WTC11 (cell line): ENCODE measurements around the gene ZFP62. TPM values are rescaled to one million over a fixed set of nuclear protein-coding genes. Genes with fewer than 3 reads are reported as not detected.
A peak's percentile ranks its signal among the peaks of the same experiment; 100 is the strongest.

Source experiments
- CREB1 ChIP-seq: sonication (generic); formaldehyde crosslinking; IDR thresholded peaks from 2 replicates; pipeline ENCODE4 v1.8.0; 2023; ENCODE audit warnings: mild to moderate bottlenecking, missing genetic modification reagents
- ESRRA ChIP-seq: sonication (generic); formaldehyde crosslinking; IDR thresholded peaks from 2 replicates; pipeline ENCODE4 v1.8.1; 2022; ENCODE audit warnings: mild to moderate bottlenecking, missing genetic modification reagents, borderline replicate concordance
- GABPB1 ChIP-seq: sonication (generic); formaldehyde crosslinking; IDR thresholded peaks from 2 replicates; pipeline ENCODE4 v1.8.1; 2023; ENCODE audit warnings: mild to moderate bottlenecking, missing genetic modification reagents
- GTF2I ChIP-seq: fragments of 250-450 bp; sonication (Bioruptor Pico); conservative IDR thresholded peaks from 2 replicates; pipeline ENCODE4 v1.4.0; 2021; ENCODE audit warnings: mild to moderate bottlenecking
- HMGA2 ChIP-seq: fragments of 250-450 bp; sonication (Bioruptor Pico); IDR thresholded peaks from 2 replicates; pipeline ENCODE4 v1.4.0; 2021; ENCODE audit warnings: mild to moderate bottlenecking, moderate library complexity
- HMGXB4 ChIP-seq: sonication (generic); formaldehyde crosslinking; IDR thresholded peaks from 2 replicates; pipeline ENCODE4 v1.8.1; 2023; ENCODE audit warnings: mild to moderate bottlenecking, moderate library complexity, missing genetic modification reagents
- IRF1 ChIP-seq: sonication (generic); formaldehyde crosslinking; IDR thresholded peaks from 2 replicates; pipeline ENCODE4 v1.8.0; 2023; ENCODE audit warnings: missing genetic modification reagents
- NR2C2 ChIP-seq: sonication (generic); formaldehyde crosslinking; IDR thresholded peaks from 2 replicates; pipeline ENCODE4 v1.8.0; 2022; ENCODE audit warnings: mild to moderate bottlenecking, missing genetic modification reagents
- PRDM15 ChIP-seq: sonication (generic); formaldehyde crosslinking; IDR thresholded peaks from 2 replicates; pipeline ENCODE4 v1.8.0; 2022; ENCODE audit warnings: missing genetic modification reagents
- SMAD4 ChIP-seq: sonication (generic); formaldehyde crosslinking; IDR thresholded peaks from 2 replicates; pipeline ENCODE4 v1.8.0; 2022; ENCODE audit warnings: mild to moderate bottlenecking, missing genetic modification reagents
- USF1 ChIP-seq: sonication (generic); formaldehyde crosslinking; IDR thresholded peaks from 2 replicates; pipeline ENCODE4 v1.8.0; 2022; ENCODE audit warnings: mild to moderate bottlenecking, missing genetic modification reagents
- ZNF263 ChIP-seq: sonication (generic); formaldehyde crosslinking; IDR thresholded peaks from 2 replicates; pipeline ENCODE4 v1.8.1; 2022; ENCODE audit warnings: low read depth, mild to moderate bottlenecking, moderate library complexity, missing genetic modification reagents
- total RNA-seq: library from RNA; stranded (reverse); gene quantifications from 3 replicates; pipeline ENCODE4 v1.2.3, GENCODE V29; 2021
- TF ChIP-seq, protein P1 (sequence below): sonication (generic); formaldehyde crosslinking; IDR thresholded peaks from 2 replicates; pipeline ENCODE4 v1.8.1; 2022; ENCODE audit warnings: mild to moderate bottlenecking, moderate library complexity, missing genetic modification reagents
- TF ChIP-seq, protein P2 (sequence below): sonication (generic); formaldehyde crosslinking; IDR thresholded peaks from 2 replicates; pipeline ENCODE4 v1.8.1; 2023; ENCODE audit warnings: mild to moderate bottlenecking, missing genetic modification reagents
- TF ChIP-seq, protein P3 (sequence below): sonication (generic); formaldehyde crosslinking; IDR thresholded peaks from 2 replicates; pipeline ENCODE4 v1.8.0; 2023; ENCODE audit warnings: missing genetic modification reagents, mild to moderate bottlenecking, borderline replicate concordance
- TF ChIP-seq, protein P4 (sequence below): sonication (generic); formaldehyde crosslinking; IDR thresholded peaks from 2 replicates; pipeline ENCODE4 v1.8.0; 2022; ENCODE audit warnings: mild to moderate bottlenecking, missing genetic modification reagents

ZFP62 gene
- total RNA-seq, 1 experiment from 2014 or later = 41.2 TPM

GRCh38 chr5:180830253-180831138 lies 30.6 kb downstream of the ZFP62 start (continued):
- TF ChIP-seq PRDM15 (CRISPR knock-in tag) = peak; percentile 41; the same call in 1 of the 2 replicates
- peak; percentile 37; the same call in 1 of the 2 replicates for TF ChIP-seq IRF1 (CRISPR knock-in tag)
- TF ChIP-seq ESRRA = peak; percentile 26; the same call in 1 of the 2 replicates
- no peak for TF ChIP-seq HMGA2
- peak; percentile 63; the same call in 1 of the 2 replicates for TF ChIP-seq USF1 (CRISPR knock-in tag)
- TF ChIP-seq, protein P1, sequence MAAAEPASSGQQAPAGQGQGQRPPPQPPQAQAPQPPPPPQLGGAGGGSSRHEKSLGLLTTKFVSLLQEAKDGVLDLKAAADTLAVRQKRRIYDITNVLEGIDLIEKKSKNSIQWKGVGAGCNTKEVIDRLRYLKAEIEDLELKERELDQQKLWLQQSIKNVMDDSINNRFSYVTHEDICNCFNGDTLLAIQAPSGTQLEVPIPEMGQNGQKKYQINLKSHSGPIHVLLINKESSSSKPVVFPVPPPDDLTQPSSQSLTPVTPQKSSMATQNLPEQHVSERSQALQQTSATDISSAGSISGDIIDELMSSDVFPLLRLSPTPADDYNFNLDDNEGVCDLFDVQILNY (CRISPR knock-in tag) = peak; percentile 77; the same call in 1 of the 2 replicates
- no peak for TF ChIP-seq NR2C2
- no peak for TF ChIP-seq GTF2I (CRISPR knock-in tag)
- 0 out of 2 replicates have a peak, but pooled peaks have one; percentile 46 for TF ChIP-seq HMGXB4 (CRISPR knock-in tag)
- TF ChIP-seq, protein P2, sequence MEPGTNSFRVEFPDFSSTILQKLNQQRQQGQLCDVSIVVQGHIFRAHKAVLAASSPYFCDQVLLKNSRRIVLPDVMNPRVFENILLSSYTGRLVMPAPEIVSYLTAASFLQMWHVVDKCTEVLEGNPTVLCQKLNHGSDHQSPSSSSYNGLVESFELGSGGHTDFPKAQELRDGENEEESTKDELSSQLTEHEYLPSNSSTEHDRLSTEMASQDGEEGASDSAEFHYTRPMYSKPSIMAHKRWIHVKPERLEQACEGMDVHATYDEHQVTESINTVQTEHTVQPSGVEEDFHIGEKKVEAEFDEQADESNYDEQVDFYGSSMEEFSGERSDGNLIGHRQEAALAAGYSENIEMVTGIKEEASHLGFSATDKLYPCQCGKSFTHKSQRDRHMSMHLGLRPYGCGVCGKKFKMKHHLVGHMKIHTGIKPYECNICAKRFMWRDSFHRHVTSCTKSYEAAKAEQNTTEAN (CRISPR knock-in tag) = no peak
- 0 out of 2 replicates have a peak, but pooled peaks have one; percentile 44 for TF ChIP-seq ZNF263
- no peak for TF ChIP-seq CREB1 (CRISPR knock-in tag)
- TF ChIP-seq, protein P3, sequence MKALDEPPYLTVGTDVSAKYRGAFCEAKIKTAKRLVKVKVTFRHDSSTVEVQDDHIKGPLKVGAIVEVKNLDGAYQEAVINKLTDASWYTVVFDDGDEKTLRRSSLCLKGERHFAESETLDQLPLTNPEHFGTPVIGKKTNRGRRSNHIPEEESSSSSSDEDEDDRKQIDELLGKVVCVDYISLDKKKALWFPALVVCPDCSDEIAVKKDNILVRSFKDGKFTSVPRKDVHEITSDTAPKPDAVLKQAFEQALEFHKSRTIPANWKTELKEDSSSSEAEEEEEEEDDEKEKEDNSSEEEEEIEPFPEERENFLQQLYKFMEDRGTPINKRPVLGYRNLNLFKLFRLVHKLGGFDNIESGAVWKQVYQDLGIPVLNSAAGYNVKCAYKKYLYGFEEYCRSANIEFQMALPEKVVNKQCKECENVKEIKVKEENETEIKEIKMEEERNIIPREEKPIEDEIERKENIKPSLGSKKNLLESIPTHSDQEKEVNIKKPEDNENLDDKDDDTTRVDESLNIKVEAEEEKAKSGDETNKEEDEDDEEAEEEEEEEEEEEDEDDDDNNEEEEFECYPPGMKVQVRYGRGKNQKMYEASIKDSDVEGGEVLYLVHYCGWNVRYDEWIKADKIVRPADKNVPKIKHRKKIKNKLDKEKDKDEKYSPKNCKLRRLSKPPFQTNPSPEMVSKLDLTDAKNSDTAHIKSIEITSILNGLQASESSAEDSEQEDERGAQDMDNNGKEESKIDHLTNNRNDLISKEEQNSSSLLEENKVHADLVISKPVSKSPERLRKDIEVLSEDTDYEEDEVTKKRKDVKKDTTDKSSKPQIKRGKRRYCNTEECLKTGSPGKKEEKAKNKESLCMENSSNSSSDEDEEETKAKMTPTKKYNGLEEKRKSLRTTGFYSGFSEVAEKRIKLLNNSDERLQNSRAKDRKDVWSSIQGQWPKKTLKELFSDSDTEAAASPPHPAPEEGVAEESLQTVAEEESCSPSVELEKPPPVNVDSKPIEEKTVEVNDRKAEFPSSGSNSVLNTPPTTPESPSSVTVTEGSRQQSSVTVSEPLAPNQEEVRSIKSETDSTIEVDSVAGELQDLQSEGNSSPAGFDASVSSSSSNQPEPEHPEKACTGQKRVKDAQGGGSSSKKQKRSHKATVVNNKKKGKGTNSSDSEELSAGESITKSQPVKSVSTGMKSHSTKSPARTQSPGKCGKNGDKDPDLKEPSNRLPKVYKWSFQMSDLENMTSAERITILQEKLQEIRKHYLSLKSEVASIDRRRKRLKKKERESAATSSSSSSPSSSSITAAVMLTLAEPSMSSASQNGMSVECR = 0 out of 2 replicates have a peak, but pooled peaks have one; percentile 70
- TF ChIP-seq GABPB1 (CRISPR knock-in tag) = no peak
- TF ChIP-seq SMAD4 (CRISPR knock-in tag) = no peak
- TF ChIP-seq, protein P4, sequence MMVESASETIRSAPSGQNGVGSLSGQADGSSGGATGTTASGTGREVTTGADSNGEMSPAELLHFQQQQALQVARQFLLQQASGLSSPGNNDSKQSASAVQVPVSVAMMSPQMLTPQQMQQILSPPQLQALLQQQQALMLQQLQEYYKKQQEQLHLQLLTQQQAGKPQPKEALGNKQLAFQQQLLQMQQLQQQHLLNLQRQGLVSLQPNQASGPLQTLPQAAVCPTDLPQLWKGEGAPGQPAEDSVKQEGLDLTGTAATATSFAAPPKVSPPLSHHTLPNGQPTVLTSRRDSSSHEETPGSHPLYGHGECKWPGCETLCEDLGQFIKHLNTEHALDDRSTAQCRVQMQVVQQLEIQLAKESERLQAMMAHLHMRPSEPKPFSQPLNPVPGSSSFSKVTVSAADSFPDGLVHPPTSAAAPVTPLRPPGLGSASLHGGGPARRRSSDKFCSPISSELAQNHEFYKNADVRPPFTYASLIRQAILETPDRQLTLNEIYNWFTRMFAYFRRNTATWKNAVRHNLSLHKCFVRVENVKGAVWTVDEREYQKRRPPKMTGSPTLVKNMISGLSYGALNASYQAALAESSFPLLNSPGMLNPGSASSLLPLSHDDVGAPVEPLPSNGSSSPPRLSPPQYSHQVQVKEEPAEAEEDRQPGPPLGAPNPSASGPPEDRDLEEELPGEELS (CRISPR knock-in tag) = no peak; the same call in 1 of the 2 replicates
